ENCODE data around the gene ICAM4. TPM values are rescaled to one million over a fixed set of nuclear protein-coding genes. Genes with fewer than 3 reads are reported as not detected.
"Not testable (repeated sequence)": the region's sequence is repeated elsewhere in the genome, so short reads cannot be mapped to it uniquely, and the experiment has no call there.

The ICAM4 gene, protein sequence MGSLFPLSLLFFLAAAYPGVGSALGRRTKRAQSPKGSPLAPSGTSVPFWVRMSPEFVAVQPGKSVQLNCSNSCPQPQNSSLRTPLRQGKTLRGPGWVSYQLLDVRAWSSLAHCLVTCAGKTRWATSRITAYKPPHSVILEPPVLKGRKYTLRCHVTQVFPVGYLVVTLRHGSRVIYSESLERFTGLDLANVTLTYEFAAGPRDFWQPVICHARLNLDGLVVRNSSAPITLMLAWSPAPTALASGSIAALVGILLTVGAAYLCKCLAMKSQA
- total RNA-seq: 1.8 and 4.1 TPM in 2 replicates
- 0.42 and 0.58 TPM in 2 replicates for polyA plus RNA-seq
- polyA plus RNA-seq (2012): 0.61 and 0.83 TPM in 2 replicates
- not detected in 2 replicates for polyA minus RNA-seq (ENCODE audit: low replicate concordance)

DNA sequence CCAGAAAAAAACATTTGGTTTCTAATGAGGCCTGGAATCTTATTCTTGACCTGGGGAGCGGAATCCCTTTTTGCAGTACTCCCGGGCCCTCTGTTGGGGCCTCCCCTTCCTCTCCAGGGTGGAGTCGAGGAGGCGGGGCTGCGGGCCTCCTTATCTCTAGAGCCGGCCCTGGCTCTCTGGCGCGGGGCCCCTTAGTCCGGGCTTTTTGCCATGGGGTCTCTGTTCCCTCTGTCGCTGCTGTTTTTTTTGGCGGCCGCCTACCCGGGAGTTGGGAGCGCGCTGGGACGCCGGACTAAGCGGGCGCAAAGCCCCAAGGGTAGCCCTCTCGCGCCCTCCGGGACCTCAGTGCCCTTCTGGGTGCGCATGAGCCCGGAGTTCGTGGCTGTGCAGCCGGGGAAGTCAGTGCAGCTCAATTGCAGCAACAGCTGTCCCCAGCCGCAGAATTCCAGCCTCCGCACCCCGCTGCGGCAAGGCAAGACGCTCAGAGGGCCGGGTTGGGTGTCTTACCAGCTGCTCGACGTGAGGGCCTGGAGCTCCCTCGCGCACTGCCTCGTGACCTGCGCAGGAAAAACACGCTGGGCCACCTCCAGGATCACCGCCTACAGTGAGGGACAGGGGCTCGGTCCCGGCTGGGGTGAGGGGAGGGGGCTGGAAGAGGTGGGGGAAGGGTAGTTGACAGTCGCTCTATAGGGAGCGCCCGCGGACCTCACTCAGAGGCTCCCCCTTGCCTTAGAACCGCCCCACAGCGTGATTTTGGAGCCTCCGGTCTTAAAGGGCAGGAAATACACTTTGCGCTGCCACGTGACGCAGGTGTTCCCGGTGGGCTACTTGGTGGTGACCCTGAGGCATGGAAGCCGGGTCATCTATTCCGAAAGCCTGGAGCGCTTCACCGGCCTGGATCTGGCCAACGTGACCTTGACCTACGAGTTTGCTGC lies at the start of gene ICAM4:
Gene ICAM4 (plus strand): TSS at position 153 of the 935 bp plus-strand sequence. CDS start 58 bp downstream, at position 211.
- Histone ChIP-seq H3K4me2 (ENCODE audit: extremely low read depth, insufficient read depth, low read length) (peak within 1 kb of the TSS; percentile 25), H3K4me1 (ENCODE audit: control insufficient read depth, extremely low read depth, insufficient read depth, low read length) (peaks cover 10% of the 10 kb centered on the region), H2AFZ (ENCODE audit: low read length) (no peak within 1 kb of the TSS), H4K20me1 (ENCODE audit: control insufficient read depth, extremely low read depth, insufficient read depth, low read length) (no peaks in the 10 kb centered on the region), H3K27me3 (ENCODE audit: control insufficient read depth, insufficient read depth, low read length) (peaks cover 24% of the 10 kb centered on the region), H3K9ac (ENCODE audit: insufficient read depth, low read length) (no peak within 1 kb of the TSS), H3K9me3 (ENCODE audit: control insufficient read depth, insufficient read depth, low read depth, low read length) (no peaks in the 10 kb centered on the region), H3K79me2 (ENCODE audit: control insufficient read depth, insufficient read depth, low read length) (no peaks in the 10 kb centered on the region), H3K4me3 (replicated peaks in 1 of 4; ENCODE audit: control extremely low read depth in 1 of 4, insufficient read depth in 1 of 4, low read depth in 3 of 4, low read length in 4 of 4) (no peak within 1 kb of the TSS), H3K27ac (ENCODE audit: insufficient read depth, low read length) (no peak within 1 kb of the TSS), H3K36me3 (ENCODE audit: control insufficient read depth, insufficient read depth, low read length) (no peaks in the 10 kb centered on the region)
- TF ChIP-seq EZH2 (IDR thresholded peaks at IDR 0.05; ENCODE audit: low read length, missing control alignments): no peak
- TF ChIP-seq, protein P1, sequence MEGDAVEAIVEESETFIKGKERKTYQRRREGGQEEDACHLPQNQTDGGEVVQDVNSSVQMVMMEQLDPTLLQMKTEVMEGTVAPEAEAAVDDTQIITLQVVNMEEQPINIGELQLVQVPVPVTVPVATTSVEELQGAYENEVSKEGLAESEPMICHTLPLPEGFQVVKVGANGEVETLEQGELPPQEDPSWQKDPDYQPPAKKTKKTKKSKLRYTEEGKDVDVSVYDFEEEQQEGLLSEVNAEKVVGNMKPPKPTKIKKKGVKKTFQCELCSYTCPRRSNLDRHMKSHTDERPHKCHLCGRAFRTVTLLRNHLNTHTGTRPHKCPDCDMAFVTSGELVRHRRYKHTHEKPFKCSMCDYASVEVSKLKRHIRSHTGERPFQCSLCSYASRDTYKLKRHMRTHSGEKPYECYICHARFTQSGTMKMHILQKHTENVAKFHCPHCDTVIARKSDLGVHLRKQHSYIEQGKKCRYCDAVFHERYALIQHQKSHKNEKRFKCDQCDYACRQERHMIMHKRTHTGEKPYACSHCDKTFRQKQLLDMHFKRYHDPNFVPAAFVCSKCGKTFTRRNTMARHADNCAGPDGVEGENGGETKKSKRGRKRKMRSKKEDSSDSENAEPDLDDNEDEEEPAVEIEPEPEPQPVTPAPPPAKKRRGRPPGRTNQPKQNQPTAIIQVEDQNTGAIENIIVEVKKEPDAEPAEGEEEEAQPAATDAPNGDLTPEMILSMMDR (conservative IDR thresholded peaks at IDR 0.05 in 1 of 2, IDR thresholded peaks at IDR 0.05 in 1 of 2; ENCODE audit: low read depth in 1 of 2, low read length in 2 of 2): no peak
- peak in 1 of 2 donors; percentile 83 for DNase-seq (ENCODE audit: low read depth in 2 of 2)

DNA sequence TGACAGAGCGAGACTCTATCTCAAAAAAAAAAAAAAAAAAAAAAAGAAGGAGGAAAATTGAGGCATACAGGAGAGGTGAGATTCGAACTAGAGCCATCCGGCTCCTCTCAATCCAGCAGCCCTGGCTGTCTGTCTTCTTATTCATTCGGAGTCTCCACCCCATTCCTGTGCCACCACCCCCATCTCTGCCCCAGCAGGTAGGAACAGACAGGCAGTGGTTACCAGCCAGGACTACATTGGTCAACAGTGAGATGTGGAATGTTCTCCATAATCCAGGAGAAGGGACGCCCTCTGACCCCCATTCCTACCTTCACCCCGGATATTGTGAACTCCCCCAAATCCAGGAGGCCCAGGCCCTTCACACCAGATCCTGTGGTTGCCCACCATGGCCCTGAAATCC lies 49.1 kb upstream of the ICAM4 start:
- peaks cover 15% of the 10 kb centered on the region for H3K4me1 ChIP-seq (ENCODE audit: control insufficient read depth, extremely low read depth, insufficient read depth, low read length)
- H3K9me3 ChIP-seq (ENCODE audit: control insufficient read depth, insufficient read depth, low read depth, low read length): no peaks in the 10 kb centered on the region
- no peaks in the 10 kb centered on the region for H3K36me3 ChIP-seq (ENCODE audit: control insufficient read depth, insufficient read depth, low read length)
- no peaks in the 10 kb centered on the region for H3K27me3 ChIP-seq (ENCODE audit: control insufficient read depth, insufficient read depth, low read length)
- peak overlapping the region; percentile 87 for H3K27ac ChIP-seq (ENCODE audit: insufficient read depth, low read length)
- H3K9ac ChIP-seq (ENCODE audit: insufficient read depth, low read length): peak overlapping the region; percentile 40
- H4K20me1 ChIP-seq (ENCODE audit: control insufficient read depth, extremely low read depth, insufficient read depth, low read length): no peaks in the 10 kb centered on the region
- no peak for TF ChIP-seq EZH2 (IDR thresholded peaks at IDR 0.05; ENCODE audit: low read length, missing control alignments)
- H3K4me2 ChIP-seq (ENCODE audit: extremely low read depth, insufficient read depth, low read length): no peak overlapping the region
- no peak overlapping the region for H2AFZ ChIP-seq (ENCODE audit: low read length)
- no peak overlapping the region for H3K4me3 ChIP-seq (replicated peaks in 1 of 4; ENCODE audit: control extremely low read depth in 1 of 4, insufficient read depth in 1 of 4, low read depth in 3 of 4, low read length in 4 of 4)
- DNase-seq (ENCODE audit: low read depth in 2 of 2): no peak
- no peaks in the 10 kb centered on the region for H3K79me2 ChIP-seq (ENCODE audit: control insufficient read depth, insufficient read depth, low read length)

DNA sequence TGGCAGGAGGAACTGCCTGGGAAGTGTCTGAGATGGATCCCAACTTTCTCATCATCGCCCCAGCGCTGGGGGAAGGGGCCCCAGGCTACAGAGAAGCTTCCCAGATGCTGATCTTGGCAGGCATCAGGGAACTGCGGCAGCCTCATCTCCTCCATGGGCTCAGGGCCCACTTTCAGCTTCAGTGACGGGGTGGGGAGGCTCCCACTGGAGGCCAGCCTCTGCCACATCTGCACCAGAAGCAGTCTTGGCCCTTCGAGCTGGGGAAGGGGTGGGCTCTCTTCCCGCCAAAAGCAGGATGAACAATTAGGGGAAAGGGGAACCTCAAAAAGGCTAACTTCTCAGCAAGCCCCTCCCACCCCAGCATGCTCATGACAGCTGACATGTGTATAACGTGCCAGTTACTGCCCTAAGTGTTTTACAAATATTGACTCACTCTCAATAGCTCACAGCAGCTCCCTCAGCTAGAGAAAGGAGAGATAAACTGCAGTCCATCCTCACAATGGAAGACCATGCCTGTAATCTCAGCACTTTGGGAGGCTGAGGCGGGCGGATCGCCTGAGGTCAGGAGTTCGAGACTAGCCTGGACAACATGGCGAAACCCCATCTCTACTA lies 48.5 kb upstream of the ICAM4 start:
- H3K9ac ChIP-seq (ENCODE audit: insufficient read depth, low read length): peak overlapping the region; percentile 40
- no peaks in the 10 kb centered on the region for H3K27me3 ChIP-seq (ENCODE audit: control insufficient read depth, insufficient read depth, low read length)
- peak overlapping the region; percentile 66 for H3K4me2 ChIP-seq (ENCODE audit: extremely low read depth, insufficient read depth, low read length)
- peaks cover 15% of the 10 kb centered on the region for H3K4me1 ChIP-seq (ENCODE audit: control insufficient read depth, extremely low read depth, insufficient read depth, low read length)
- no peaks in the 10 kb centered on the region for H3K36me3 ChIP-seq (ENCODE audit: control insufficient read depth, insufficient read depth, low read length)
- no peaks in the 10 kb centered on the region for H4K20me1 ChIP-seq (ENCODE audit: control insufficient read depth, extremely low read depth, insufficient read depth, low read length)
- peak overlapping the region; percentile 68 for H2AFZ ChIP-seq (ENCODE audit: low read length)
- TF ChIP-seq EZH2 (IDR thresholded peaks at IDR 0.05; ENCODE audit: low read length, missing control alignments): no peak
- TF ChIP-seq, protein P1 (conservative IDR thresholded peaks at IDR 0.05 in 1 of 2, IDR thresholded peaks at IDR 0.05 in 1 of 2; ENCODE audit: low read depth in 1 of 2, low read length in 2 of 2): no peak
- H3K27ac ChIP-seq (ENCODE audit: insufficient read depth, low read length): peak overlapping the region; percentile 87
- DNase-seq (ENCODE audit: low read depth in 2 of 2): peak; percentile 17 to 100
- H3K79me2 ChIP-seq (ENCODE audit: control insufficient read depth, insufficient read depth, low read length): no peaks in the 10 kb centered on the region
- H3K4me3 ChIP-seq (replicated peaks in 1 of 4; ENCODE audit: control extremely low read depth in 1 of 4, insufficient read depth in 1 of 4, low read depth in 3 of 4, low read length in 4 of 4): no peak overlapping the region
- H3K9me3 ChIP-seq (ENCODE audit: control insufficient read depth, insufficient read depth, low read depth, low read length): no peaks in the 10 kb centered on the region

DNA sequence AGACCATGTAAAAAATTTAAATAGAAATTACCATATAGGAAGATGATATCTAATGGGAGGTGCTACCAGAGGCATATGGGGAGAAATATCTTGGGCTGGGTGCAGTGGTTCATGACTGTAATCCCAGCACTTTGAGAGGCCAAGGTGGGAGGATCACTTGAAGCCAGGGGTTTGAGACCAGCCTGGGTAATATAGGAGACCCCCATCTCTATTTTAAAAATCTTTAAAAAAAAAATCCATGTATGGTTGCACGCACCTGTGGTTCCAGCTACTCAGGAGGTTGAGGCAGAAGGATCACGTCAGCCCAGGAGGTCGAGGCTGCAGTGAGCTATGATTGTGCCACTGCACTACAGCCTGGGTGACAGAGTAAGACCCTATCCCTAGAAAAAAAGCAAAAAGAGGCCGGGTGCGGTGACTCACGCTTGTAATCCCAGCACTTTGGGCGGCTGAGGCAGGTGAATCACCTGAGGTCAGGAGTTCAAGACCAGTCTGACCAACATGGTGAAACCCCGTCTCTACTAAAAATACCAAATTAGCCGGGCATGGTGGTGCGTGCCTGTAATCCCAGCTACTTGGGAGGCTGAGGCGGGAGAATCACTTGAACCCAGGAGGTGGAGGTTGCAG lies 44.8 kb upstream of the ICAM4 start:
- H3K27ac ChIP-seq (ENCODE audit: insufficient read depth, low read length); H3K4me2 ChIP-seq (ENCODE audit: extremely low read depth, insufficient read depth, low read length); H2AFZ ChIP-seq (ENCODE audit: low read length); DNase-seq (ENCODE audit: low read depth in 2 of 2); H3K36me3 ChIP-seq (ENCODE audit: control insufficient read depth, insufficient read depth, low read length); H3K27me3 ChIP-seq (ENCODE audit: control insufficient read depth, insufficient read depth, low read length); H4K20me1 ChIP-seq (ENCODE audit: control insufficient read depth, extremely low read depth, insufficient read depth, low read length); H3K4me3 ChIP-seq (replicated peaks in 1 of 4; ENCODE audit: control extremely low read depth in 1 of 4, insufficient read depth in 1 of 4, low read depth in 3 of 4, low read length in 4 of 4); H3K9me3 ChIP-seq (ENCODE audit: control insufficient read depth, insufficient read depth, low read depth, low read length); H3K79me2 ChIP-seq (ENCODE audit: control insufficient read depth, insufficient read depth, low read length); H3K9ac ChIP-seq (ENCODE audit: insufficient read depth, low read length): not testable (repeated sequence)
- H3K4me1 ChIP-seq (ENCODE audit: control insufficient read depth, extremely low read depth, insufficient read depth, low read length): peaks cover 12% of the 10 kb centered on the region
